Fibroblast of skin of right quadriceps (primary cell): ENCODE results near the gene TSPAN31.

Experiments used
- DNase-seq: peaks from one replicate; pipeline ENCODE4 v3.0.0-alpha.2; 2013

The TSPAN31 gene

GRCh38 chr12:57736741-57737466 is 7.9 kb upstream of the TSPAN31 start:
- no peak for DNase-seq

- DNase-seq, result no peak
Observed at GRCh38 chr12:57737467-57738460, 7.1 kb upstream of the TSPAN31 start.

- DNase-seq, result no peak
Observed at GRCh38 chr12:57738661-57739237, 6.1 kb upstream of the TSPAN31 start, which contains the start of gene AGAP2. Gene AGAP2 (minus strand): TSS chr12:57738742. CDS start chr12:57738246, 496 bp downstream.

GRCh38 chr12:57739387-57739786 is 5.5 kb upstream of the TSPAN31 start:
- no peak for DNase-seq

GRCh38 chr12:57739914-57740538 is 4.8 kb upstream of the TSPAN31 start:
- no peak for DNase-seq

GRCh38 chr12:57740656-57741412 is 4.0 kb upstream of the TSPAN31 start:
- no peak for DNase-seq

GRCh38 chr12:57741413-57741789 is 3.4 kb upstream of the TSPAN31 start:
- DNase-seq, result no peak

- no peak for DNase-seq
Observed at GRCh38 chr12:57741844-57742738, 2.7 kb upstream of the TSPAN31 start.

- DNase-seq, result no peak
Observed at GRCh38 chr12:57743769-57744168, 1.1 kb upstream of the TSPAN31 start.

GRCh38 chr12:57744194-57744776 is 554 bp upstream of the TSPAN31 start:
- no peak for DNase-seq

GRCh38 chr12:57745485-57745881 is 644 bp downstream of the TSPAN31 start:
- no peak for DNase-seq

- no peak for DNase-seq
Observed at GRCh38 chr12:57746025-57746424, 1.2 kb downstream of the TSPAN31 start.

- no peak for DNase-seq
Observed at GRCh38 chr12:57749061-57749460, 4.2 kb downstream of the TSPAN31 start.

- DNase-seq, result no peak
Observed at GRCh38 chr12:57750561-57751431, 6.0 kb downstream of the TSPAN31 start.

- DNase-seq, result no peak
Observed at GRCh38 chr12:57751432-57751787, 6.6 kb downstream of the TSPAN31 start.

- peak; percentile 100 for DNase-seq
Observed at GRCh38 chr12:57751788-57752667, 7.2 kb downstream of the TSPAN31 start, which contains the start of gene CDK4. Gene CDK4 (minus strand): TSS chr12:57752310. CDS start chr12:57751717, 593 bp downstream.

GRCh38 chr12:57752668-57753000 is 7.8 kb downstream of the TSPAN31 start:
- DNase-seq, result no peak

GRCh38 chr12:57753756-57754337 is 9.0 kb downstream of the TSPAN31 start:
- DNase-seq, result no peak
